Adrenal gland (tissue), 5 donors: ENCODE data around the gene C15orf61.

ENCODE experiments used
- CTCF ChIP-seq, 6 experiments: fragments of 450-650 bp in 4 of 6; fragments of 200-600 bp in 2 of 6; sonication (generic) in 1 of 6; IDR thresholded peaks; 1 replicate in 5 of 6; 2 replicates in 1 of 6; pipeline versions ENCODE4 v1.5.1 to v1.8.0; 2016 to 2021; ENCODE audit warnings: antibody characterized with exemption in 6 of 6, mild to moderate bottlenecking in 2 of 6, moderate library complexity in 1 of 6
- POLR2A ChIP-seq, 2 donors: fragments of 450-650 bp; IDR thresholded peaks; one replicate each; pipeline ENCODE4 v1.6.1; 2017; ENCODE audit warnings: antibody characterized with exemption in 2 of 2, mild to moderate bottlenecking in 2 of 2, moderate library complexity in 1 of 2
- donor health status: DM: no; HTN: no; CAD: no.

GRCh38 chr15:67537771-67538170 lies 16.8 kb downstream of the C15orf61 start:
- TF ChIP-seq CTCF (IDR thresholded peaks at IDR 0.05) = no peak
- TF ChIP-seq POLR2A (IDR thresholded peaks at IDR 0.05) = no peak
